RKO (cell line): ENCODE data around the gene KITLG.
"Not testable (repeated sequence)": the region's sequence is repeated elsewhere in the genome, so short reads cannot be mapped to it uniquely, and the experiment has no call there.

Experiments used
- DNase-seq: peaks from one replicate; pipeline ENCODE4 v3.0.0-alpha.2; 2016; ENCODE audit warnings: low spot score

Gene KITLG

DNA sequence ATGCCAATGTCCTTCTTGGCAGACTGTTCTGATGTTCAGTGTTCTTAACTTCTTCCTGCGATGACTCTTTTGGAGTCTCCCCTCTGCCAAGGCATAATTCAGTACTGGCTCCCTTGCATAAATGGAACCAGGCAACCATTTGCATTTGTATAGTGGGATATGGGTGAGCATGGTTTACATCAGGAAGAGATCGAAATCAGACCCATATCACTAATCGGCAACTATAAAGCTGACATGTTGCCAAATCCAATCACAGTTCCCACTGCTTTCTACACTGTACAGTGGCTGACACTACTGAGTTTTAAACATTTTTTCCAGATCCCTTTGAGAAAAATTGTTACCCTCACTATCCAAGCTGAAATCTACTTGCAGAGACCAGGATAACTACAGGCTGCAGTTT lies 83.8 kb downstream of the KITLG start:
- DNase-seq = no peak

DNA sequence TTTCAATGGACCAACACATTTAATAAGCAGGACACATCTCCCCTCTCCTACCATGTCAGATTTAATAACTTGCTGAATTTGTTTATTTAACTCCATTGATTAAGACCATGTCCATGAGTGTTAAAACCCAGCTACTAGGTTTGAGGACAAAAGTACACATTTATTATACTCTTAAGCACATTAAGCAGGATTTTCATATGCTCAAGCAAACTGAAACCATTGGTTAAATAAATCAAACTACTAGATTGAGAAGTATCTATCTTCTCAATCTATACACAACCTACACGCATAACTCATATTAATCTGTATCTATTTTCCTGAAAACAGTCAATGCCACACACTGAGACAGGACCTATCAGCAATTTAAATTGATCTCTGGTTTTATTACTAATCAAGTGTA lies 85.2 kb downstream of the KITLG start:
- no peak for DNase-seq

DNA sequence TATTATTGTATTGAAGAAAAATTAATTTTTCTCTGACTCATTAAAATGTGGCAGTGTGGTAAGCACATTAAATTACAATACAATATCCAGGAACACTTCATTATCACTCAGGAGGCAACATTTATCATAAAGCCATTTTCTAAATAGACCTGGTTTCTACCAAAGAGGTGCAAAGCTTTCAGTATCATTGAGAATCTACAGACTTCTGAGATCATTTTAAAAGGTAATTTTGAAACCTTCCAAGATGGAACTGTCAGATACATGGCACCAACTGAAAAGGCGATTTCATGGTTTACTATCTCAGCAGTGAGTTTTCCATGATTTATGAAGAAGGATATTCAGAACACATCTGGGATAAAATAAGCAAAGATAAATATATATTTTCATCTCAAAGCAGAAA lies 85.8 kb downstream of the KITLG start:
- no peak for DNase-seq

GRCh38 chr12:88493636-88494035 lies 86.6 kb downstream of the KITLG start:
- DNase-seq = peak; percentile 55

- no peak for DNase-seq
Observed at GRCh38 chr12:88490425-88490824, 89.8 kb downstream of the KITLG start.

GRCh38 chr12:88472775-88473174 lies 107.5 kb downstream of the KITLG start:
- DNase-seq = peak; percentile 41

GRCh38 chr12:88472248-88472647 lies 108.0 kb downstream of the KITLG start:
- DNase-seq = no peak

DNA sequence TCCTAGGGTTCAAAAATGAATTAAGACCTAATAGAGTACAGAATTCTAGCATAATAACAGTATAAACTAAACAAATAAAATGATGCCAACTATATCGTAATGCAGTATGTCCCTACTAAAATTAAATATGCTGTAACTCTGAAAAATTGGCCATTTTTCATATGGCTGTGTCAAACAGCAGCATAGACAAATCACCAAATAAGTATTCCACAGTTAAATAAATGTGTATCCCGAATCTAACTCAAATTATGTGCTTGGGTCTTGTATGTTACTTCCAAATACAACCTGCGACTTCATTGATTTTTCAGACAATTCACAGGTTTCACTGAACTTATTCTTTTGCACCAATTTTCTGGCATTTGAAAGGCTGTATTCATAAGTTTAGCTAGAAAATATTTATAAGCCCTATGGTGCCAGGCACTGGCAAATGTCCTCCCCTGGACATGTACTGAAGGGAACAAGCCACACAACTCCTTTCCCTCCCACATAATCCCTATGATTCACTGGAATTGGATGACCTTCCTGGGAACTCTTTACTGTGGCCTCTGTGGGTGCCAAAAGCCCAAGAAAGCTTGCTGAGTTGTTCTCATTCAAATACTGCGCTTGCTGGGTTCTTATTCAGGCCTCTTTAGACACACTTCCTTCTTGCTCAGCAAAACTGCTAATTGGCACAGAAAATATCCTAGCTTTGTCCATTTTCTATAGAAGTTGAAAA lies 108.8 kb downstream of the KITLG start:
- peak; percentile 39 for DNase-seq

- no peak for DNase-seq
Observed at GRCh38 chr12:88469154-88469553, 111.1 kb downstream of the KITLG start.

DNA sequence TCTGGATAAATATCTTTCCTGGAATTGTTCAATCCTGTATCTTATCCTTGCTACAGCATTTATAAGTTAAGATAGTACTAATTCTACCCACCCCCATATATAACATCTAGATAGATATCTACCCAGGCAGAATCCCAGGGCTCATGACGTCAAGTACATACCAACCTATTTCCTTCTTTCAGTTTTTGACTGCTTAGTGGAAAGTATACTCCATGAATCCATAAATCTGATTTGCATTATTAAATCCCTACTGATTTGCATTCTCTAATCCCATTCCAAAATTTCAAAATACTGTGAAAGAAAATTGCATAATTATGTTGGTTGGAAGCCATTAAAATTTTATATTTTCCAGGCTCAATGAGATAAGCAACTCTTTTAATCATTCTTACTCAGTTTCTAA lies 111.7 kb downstream of the KITLG start:
- DNase-seq = no peak

DNA sequence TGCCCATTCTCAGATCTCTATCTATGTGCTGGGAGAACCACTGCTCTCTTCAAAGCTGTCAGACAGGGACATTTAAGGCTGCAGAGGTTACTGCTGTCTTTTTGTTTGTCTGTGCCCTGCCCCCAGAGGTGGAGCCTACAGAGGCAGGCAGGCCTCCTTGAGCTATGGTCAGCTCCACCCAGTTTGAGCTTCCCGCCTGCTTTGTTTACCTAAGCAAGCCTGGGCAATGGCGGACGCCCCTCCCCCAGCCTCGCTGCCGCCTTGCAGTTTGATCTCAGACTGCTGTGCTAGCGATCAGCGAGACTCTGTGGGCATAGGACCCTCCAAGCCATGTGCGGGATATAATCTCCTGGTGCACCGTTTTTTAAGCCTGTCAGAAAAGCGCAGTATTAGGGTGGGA lies 113.6 kb downstream of the KITLG start:
- not testable (repeated sequence) for DNase-seq

DNA sequence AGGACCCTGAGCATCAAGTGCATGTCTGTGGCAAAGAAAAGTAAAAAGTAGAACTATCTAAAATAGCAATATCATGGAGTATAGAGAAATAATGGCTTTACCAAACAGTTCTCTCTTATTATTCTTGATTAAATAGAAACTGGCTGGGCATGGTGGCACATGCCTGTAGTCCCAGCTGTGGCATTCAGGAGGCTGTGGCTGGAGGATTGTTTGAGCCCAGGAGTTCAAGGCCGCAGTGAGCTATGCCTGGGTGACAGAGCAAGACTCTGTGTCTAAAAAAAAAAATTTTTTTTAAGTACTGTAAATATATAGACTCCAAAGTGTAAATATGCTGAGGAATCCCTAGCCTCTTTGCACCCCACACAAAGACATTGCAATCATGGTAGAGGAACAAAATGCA lies 121.9 kb downstream of the KITLG start:
- no peak for DNase-seq

- no peak for DNase-seq
Observed at GRCh38 chr12:88453323-88453722, 126.9 kb downstream of the KITLG start.

- no peak for DNase-seq
Observed at GRCh38 chr12:88451205-88451604, 129.1 kb downstream of the KITLG start.

DNA sequence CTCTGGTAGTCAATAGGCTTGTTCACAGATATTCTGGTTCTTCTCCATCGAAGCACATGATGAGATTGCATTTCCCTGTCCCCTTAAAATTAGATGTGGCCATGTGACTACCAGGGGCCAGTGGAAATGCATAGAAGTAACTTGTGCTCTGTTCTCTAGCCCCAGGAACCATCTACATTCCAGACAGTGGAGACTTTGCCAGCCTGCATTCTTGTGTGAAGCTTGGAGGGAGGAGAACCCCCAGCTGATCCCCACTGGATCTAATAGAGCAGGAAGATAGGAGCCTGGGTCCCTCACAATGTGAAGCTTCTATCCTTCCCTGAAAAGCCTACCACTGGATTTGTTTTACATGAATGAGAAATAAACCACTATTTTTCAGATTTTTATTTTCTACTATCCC lies 130.1 kb downstream of the KITLG start:
- DNase-seq = no peak

GRCh38 chr12:88448337-88448915 lies 131.8 kb downstream of the KITLG start:
- no peak for DNase-seq

DNA sequence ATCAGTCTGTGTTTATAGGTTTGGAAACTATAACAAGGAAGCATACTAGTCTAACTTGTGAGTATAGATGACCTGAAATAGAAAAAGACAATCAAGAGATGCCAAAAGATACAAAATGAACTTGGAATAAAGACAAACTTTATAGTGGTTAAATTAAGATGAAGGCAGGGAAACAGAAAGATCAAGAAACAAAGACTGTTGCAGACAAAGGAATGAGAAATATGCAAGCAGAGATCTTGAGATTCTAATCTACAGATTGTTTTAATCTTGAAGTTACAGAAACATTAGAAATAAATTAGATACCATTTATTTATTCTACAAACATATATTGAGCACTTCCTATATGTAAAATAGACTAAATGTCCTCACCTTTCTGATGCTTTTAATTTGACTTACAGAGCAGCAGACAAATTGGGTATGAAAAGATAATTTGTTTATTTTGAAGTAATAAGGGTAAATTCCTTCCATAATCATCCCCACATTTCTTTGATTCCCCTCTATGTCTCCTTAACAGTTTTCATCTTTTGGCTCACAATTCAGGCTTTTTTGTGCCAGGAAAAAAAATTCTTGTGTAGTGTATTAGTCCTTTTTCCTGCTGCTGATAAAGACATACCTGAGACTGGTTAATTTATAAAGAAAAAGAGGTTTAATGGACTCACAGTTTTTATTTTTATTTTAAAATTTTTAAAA lies 134.4 kb downstream of the KITLG start:
- no peak for DNase-seq

- no peak for DNase-seq
Observed at GRCh38 chr12:88444481-88444880, 135.8 kb downstream of the KITLG start.
